OCI-LY1 (cell line): ENCODE data around the gene FKBP6.

Experiments
- CTCF ChIP-seq: fragments of 200-600 bp; sonication (generic), shearing (Covaris generic); IDR thresholded peaks from 2 replicates; pipeline ENCODE4 v1.5.1; 2017; ENCODE audit warnings: mild to moderate bottlenecking, antibody characterized with exemption, low read length, moderate library complexity, mixed read lengths
- EZH2 ChIP-seq: fragments of 200-600 bp; sonication (generic), shearing (Covaris generic); IDR thresholded peaks from 2 replicates; pipeline ENCODE4 v1.8.0; 2017; ENCODE audit warnings: borderline replicate concordance, mixed run types, mild to moderate bottlenecking, antibody characterized with exemption, low read length, moderate library complexity, mixed read lengths

- TF ChIP-seq CTCF (no peak), EZH2 (no peak)
These were observed 60.0 kb downstream of the FKBP6 start for GRCh38 chr7:73387908-73388414.
